Measurements from ENCODE around the gene C11orf68. TPM values are rescaled to one million over a fixed set of nuclear protein-coding genes. Genes with fewer than 3 reads are reported as not detected.

The C11orf68 gene
- total and polyA plus RNA-seq, 2 of the 8 experiments (the other 6 are each of a cell fraction or from before 2014, with no cell fraction given), result 24.0 to 51.2 TPM

DNA sequence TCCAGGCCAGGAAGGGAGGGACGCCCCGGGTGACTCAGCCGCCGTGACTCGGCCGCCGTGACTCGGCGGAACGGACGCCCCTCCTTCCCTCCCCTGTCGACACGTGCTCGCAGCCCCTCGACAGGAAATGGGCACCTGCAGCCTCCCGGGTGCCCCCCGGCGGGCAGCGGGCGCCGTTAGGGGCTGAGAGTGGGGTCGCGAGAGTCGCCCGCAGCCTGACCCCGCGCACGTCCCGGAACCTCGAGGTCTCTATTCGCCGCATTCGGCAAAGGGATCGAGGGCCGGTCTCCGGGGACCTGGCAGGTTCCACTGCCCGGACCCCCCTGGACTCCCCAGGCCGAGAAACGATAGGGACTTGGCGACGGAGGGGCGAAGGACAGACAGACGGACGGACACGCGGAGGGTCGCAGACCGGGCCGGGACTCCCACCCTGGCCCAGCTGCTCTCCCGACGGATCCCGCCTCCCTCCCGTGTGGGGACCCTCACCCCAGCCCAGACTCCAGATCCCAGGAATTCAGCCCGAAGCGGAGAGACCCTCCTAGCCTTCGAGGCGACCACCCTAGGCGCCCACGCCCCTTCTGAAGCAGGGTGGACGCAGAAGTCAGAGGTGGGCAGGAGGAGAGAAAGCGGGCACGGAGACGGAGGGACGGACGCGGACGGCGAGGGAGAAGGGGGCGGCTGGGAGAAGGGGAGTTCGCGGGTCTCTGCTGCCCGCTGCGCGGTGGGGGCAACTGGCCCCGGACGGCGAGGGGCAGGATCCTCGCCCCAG lies 19.3 kb downstream of the C11orf68 start (continued):
- no peak for TF ChIP-seq TEAD4 (IDR thresholded peaks at IDR 0.05; ENCODE audit: low read depth, low read length)
- no peak for TF ChIP-seq RXRA (IDR thresholded peaks at IDR 0.05; ENCODE audit: insufficient read depth, low read depth, low read length)
- TF ChIP-seq POLR2A (IDR thresholded peaks at IDR 0.05; ENCODE audit: control extremely low read depth in 1 of 2, low read depth in 2 of 2, low read length in 2 of 2), result 0 out of 3 replicates have a peak, but pooled peaks of 1 of the 2 experiments have one; percentile 2
- TF ChIP-seq KDM4A (IDR thresholded peaks at IDR 0.05; ENCODE audit: low read depth, low read length, severe bottlenecking), result peak; percentile 53
- TF ChIP-seq SP1 (IDR thresholded peaks at IDR 0.05; ENCODE audit: low read depth, low read length), result no peak
- no peak for TF ChIP-seq CTBP2 (IDR thresholded peaks at IDR 0.05; ENCODE audit: borderline replicate concordance, insufficient read depth, insufficient read length, low read length)
- TF ChIP-seq CBX8 (IDR thresholded peaks at IDR 0.05; ENCODE audit: borderline replicate concordance, low read depth, low read length), result no peak
- TF ChIP-seq, protein P1, sequence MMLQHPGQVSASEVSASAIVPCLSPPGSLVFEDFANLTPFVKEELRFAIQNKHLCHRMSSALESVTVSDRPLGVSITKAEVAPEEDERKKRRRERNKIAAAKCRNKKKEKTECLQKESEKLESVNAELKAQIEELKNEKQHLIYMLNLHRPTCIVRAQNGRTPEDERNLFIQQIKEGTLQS (IDR thresholded peaks at IDR 0.05; ENCODE audit: insufficient read depth, low read depth, low read length), result no peak
- no peak for TF ChIP-seq CHD2 (IDR thresholded peaks at IDR 0.05; ENCODE audit: low read length)
- TF ChIP-seq SIRT6 (IDR thresholded peaks at IDR 0.05; ENCODE audit: low read length), result no peak
- no peak for TF ChIP-seq BRCA1 (IDR thresholded peaks at IDR 0.05; ENCODE audit: low read depth, low read length)
- TF ChIP-seq, protein P2, sequence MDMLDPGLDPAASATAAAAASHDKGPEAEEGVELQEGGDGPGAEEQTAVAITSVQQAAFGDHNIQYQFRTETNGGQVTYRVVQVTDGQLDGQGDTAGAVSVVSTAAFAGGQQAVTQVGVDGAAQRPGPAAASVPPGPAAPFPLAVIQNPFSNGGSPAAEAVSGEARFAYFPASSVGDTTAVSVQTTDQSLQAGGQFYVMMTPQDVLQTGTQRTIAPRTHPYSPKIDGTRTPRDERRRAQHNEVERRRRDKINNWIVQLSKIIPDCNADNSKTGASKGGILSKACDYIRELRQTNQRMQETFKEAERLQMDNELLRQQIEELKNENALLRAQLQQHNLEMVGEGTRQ (IDR thresholded peaks at IDR 0.05; ENCODE audit: low read length), result 0 out of 2 replicates have a peak, but pooled peaks have one; percentile 18
- TF ChIP-seq MAFK (IDR thresholded peaks at IDR 0.05; ENCODE audit: low read depth, low read length), result peak; percentile 50; the same call in 1 of the 2 replicates
- TF ChIP-seq RAD21 (IDR thresholded peaks at IDR 0.05 in 1 of 2, conservative IDR thresholded peaks at IDR 0.05 in 1 of 2; ENCODE audit: low read depth in 2 of 2, low read length in 2 of 2), result no peak
- no peak for TF ChIP-seq HDAC6 (IDR thresholded peaks at IDR 0.05; ENCODE audit: low read depth, low read length)
- peak; percentile 25; the same call in 1 of the 2 replicates for TF ChIP-seq TBP (IDR thresholded peaks at IDR 0.05; ENCODE audit: low read depth, low read length)
- TF ChIP-seq PHF8 (conservative IDR thresholded peaks at IDR 0.05; ENCODE audit: low read depth, low read length), result 0 out of 2 replicates have a peak, but pooled peaks have one; percentile 32
- no peak for TF ChIP-seq JUN (IDR thresholded peaks at IDR 0.05; ENCODE audit: low read depth, low read length)
- no peak for TF ChIP-seq TAF1 (IDR thresholded peaks at IDR 0.05; ENCODE audit: low read depth, low read length)
- peak; percentile 72 for TF ChIP-seq SUZ12 (IDR thresholded peaks at IDR 0.05; ENCODE audit: low read length)
